Cardiac muscle cell (in vitro differentiated cells and primary cell): ENCODE measurements around the gene SP2. TPM values are rescaled to one million over a fixed set of nuclear protein-coding genes. Genes with fewer than 3 reads are reported as not detected.
A peak's percentile ranks its signal among the peaks of the same experiment; 100 is the strongest.

Source experiments
- DNase-seq, 2 donors: peaks; one replicate each; pipeline versions ENCODE4 v3.0.0 to v3.0.0-alpha.2; 2010 to 2017; ENCODE audit warnings: low read depth in 1 of 2, low spot score in 1 of 2
- H3K27ac ChIP-seq: fragments of 200-600 bp; sonication (generic); 2 replicates; pipeline ENCODE4 v1.5.1; 2016
- H3K27me3 ChIP-seq: fragments of 200-600 bp; sonication (generic); 2 replicates; pipeline ENCODE4 v1.6.0; 2016; ENCODE audit warnings: control low read depth
- H3K36me3 ChIP-seq: fragments of 200-600 bp; sonication (generic); 2 replicates; pipeline ENCODE4 v1.5.1; 2016; ENCODE audit warnings: control low read depth
- H3K4me1 ChIP-seq: fragments of 200-600 bp; sonication (generic); 2 replicates; pipeline ENCODE4 v1.8.1; 2017; ENCODE audit warnings: low read depth, mild to moderate bottlenecking, mixed run types
- H3K4me3 ChIP-seq: fragments of 200-600 bp; sonication (generic); 2 replicates; pipeline ENCODE4 v1.5.1; 2016; ENCODE audit warnings: mild to moderate bottlenecking
- H3K9me3 ChIP-seq: fragments of 200-600 bp; sonication (generic); 2 replicates; pipeline ENCODE4 v1.5.1; 2017; ENCODE audit warnings: low read depth, mild to moderate bottlenecking, control low read depth
- CTCF ChIP-seq: IDR thresholded peaks from 2 replicates; pipeline ENCODE4 v1.5.1; 2012; ENCODE audit warnings: low read depth, mild to moderate bottlenecking, low read length
- polyA plus RNA-seq: library from polyadenylated mRNA; unstranded; fragments of >200 nt; fragmentation: Nextera tagmentation; extraction: Ambion mirVana; gene quantifications from 2 replicates; pipeline ENCODE4 v1.2.1, GENCODE V29; 2016
- total RNA-seq: library from RNA; depleted of rRNA; stranded (reverse); fragments of >200 nt; gene quantifications from 2 replicates; pipeline ENCODE4 v1.2.3, GENCODE V29; 2016

Gene SP2
- total and polyA plus RNA-seq, 2 experiments from 2014 or later: 3.7 to 10.5 TPM

DNA sequence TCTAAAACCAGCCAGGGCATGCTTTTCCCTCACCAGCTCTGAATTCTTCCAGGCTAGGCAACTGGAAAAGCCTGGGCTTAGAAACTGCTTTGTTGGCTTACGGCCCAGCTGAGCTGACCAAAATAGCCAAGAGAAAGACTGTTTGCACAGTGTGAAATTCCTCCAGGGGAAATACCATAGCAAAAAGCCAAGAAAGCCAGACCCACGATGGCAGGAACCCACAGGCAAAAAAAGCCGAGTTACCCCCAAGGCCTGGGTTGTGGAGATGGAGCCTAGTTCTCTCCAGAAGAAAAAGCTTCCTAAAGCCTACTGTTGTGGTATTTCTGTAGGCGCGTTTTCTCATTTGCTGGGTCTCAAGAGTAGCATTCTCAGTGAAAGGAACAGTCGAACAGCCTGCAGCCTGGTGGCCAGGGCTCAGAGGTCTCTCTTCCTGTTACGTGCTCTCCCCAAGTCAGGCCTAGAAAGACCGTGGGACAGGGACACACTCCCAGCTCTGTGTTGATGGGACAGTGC is 9.2 kb downstream of the SP2 start:
- H3K27ac ChIP-seq: peak overlapping the region; percentile 90
- DNase-seq: peak; percentile 68 to 94
- no peaks in the 10 kb centered on the region for H3K27me3 ChIP-seq
- TF ChIP-seq CTCF: no peak
- H3K4me1 ChIP-seq: peaks cover 41% of the 10 kb centered on the region
- H3K4me3 ChIP-seq: no peak overlapping the region
- H3K36me3 ChIP-seq: no peaks in the 10 kb centered on the region
- H3K9me3 ChIP-seq: no peaks in the 10 kb centered on the region

DNA sequence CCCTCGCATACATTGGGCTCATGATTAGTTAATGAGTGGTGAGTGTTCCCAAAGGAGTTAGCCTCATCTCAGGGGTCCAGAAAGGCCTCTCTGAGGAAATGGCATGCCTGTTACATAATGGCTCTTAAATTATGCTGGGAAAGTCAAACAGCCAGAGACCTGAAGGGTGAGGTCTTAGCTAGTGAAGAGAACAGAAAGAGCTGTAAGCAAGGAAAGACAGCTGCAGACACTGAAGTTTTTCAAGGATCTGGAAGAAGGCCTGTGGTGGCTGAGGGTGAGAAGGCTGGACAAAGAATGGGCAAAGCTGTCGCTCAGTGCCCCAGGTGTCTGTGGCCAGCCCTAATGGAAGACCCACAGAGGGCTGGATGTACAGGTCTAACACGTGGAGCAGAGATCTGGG is 10.4 kb downstream of the SP2 start:
- H3K9me3 ChIP-seq: no peaks in the 10 kb centered on the region
- H3K4me1 ChIP-seq: peaks cover 33% of the 10 kb centered on the region
- no peak overlapping the region for H3K27ac ChIP-seq
- DNase-seq: no peak
- H3K36me3 ChIP-seq: no peaks in the 10 kb centered on the region
- no peaks in the 10 kb centered on the region for H3K27me3 ChIP-seq
- TF ChIP-seq CTCF: no peak
- H3K4me3 ChIP-seq: no peak overlapping the region

DNA sequence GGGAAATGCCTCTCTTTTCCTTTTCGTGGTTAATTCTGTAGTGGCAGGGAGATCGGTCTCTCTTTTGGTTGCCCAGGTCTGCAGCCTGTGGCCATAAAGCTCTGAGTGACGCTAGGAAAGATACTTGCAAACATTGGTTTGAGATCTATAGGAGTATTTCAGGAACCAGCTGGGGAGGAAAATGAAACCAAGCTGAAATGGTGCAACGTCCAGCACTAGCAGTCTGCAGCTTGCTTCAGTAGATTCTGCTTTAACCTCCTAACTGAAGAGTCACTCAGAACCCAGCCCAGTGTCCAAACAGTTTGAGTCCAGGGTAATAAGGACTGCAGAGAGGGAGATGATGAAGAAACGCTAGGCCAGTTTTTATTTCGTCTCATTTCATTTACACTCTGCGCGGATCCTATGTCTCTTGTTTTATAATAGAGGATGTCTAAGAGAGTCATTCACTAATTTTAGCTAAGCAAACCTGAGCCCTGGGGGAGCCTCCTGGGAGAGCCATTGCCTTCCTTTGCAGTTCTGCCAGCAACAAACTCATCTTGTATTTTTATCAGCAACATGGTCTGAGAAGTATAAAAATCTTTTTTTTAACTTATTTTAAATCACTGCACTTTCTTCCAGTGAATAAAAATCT is 12.0 kb downstream of the SP2 start:
- no peaks in the 10 kb centered on the region for H3K27me3 ChIP-seq
- H3K4me1 ChIP-seq: peaks cover 18% of the 10 kb centered on the region
- no peaks in the 10 kb centered on the region for H3K36me3 ChIP-seq
- no peak for DNase-seq
- TF ChIP-seq CTCF: no peak
- H3K4me3 ChIP-seq: no peak overlapping the region
- H3K27ac ChIP-seq: no peak overlapping the region
- no peaks in the 10 kb centered on the region for H3K9me3 ChIP-seq

- H3K27ac ChIP-seq: no peak overlapping the region
- no peaks in the 10 kb centered on the region for H3K27me3 ChIP-seq
- no peaks in the 10 kb centered on the region for H3K9me3 ChIP-seq
- TF ChIP-seq CTCF: no peak
- no peak overlapping the region for H3K4me3 ChIP-seq
- peaks cover 6% of the 10 kb centered on the region for H3K36me3 ChIP-seq
- no peak for DNase-seq
- H3K4me1 ChIP-seq: peaks cover 3% of the 10 kb centered on the region
Measured at GRCh38 chr17:47913050-47913449, 17.0 kb downstream of the SP2 start.

DNA sequence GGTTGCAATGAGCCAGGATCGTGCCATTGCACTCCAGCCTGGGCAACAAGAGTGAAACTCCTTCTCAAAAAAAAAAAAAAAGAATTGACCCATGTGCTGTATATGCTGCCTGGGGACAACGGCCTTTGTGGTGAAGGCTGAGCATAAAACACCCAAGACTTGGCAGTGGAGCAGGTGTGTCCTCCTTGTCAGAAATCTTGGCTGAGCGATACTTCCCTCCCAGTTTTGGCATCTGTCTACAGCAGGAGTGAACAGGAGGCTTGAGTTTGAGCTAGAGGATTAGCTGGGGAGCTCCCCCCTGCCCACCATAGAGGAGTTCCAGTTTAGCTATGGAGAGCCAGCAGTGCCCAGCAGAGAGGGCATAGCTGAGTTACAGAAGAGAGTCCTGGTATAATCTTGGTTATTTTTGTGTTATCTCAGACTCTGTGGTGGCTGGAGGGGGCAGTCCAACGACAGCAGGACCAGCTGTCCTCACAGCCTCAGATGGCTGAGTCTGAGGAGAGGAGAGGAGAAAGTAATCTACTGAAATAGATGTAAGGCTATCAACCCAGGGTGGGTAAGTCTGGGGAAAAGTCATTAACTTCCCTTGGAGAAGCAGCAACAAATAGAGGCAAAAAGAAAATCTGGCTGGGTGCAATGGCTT is 18.4 kb downstream of the SP2 start:
- Histone ChIP-seq H3K4me3 (no peak overlapping the region), H3K36me3 (peaks cover 10% of the 10 kb centered on the region), H3K27ac (no peak overlapping the region), H3K9me3 (no peaks in the 10 kb centered on the region), H3K27me3 (no peaks in the 10 kb centered on the region), H3K4me1 (peaks cover 3% of the 10 kb centered on the region)
- TF ChIP-seq CTCF: no peak
- DNase-seq: no peak
